Measurements from ENCODE around the gene LY86. TPM values are rescaled to one million over a fixed set of nuclear protein-coding genes. Genes with fewer than 3 reads are reported as not detected.

LY86 gene
- total and polyA plus RNA-seq, 2 donors = 13.4 to 17.1 TPM

GRCh38 chr6:6556161-6556737 is 32.3 kb upstream of the LY86 start:
- Histone ChIP-seq H3K4me1 (ENCODE audit: control insufficient read depth in 2 of 2, insufficient read depth in 2 of 2, low read length in 2 of 2) (peaks cover 0 to 3% of the 10 kb centered on the region in 2 donors), H3K27me3 (ENCODE audit: control insufficient read depth in 2 of 2, insufficient read depth in 1 of 2, low read length in 1 of 2) (no peaks in the 10 kb centered on the region), H3K27ac (ENCODE audit: low read depth in 1 of 2, low read length in 1 of 2) (no peak overlapping the region), H3K9me3 (ENCODE audit: control insufficient read depth in 2 of 2, insufficient read depth in 1 of 2, low read length in 1 of 2) (no peaks in the 10 kb centered on the region), H3K4me3 (ENCODE audit: low read length in 2 of 2) (no peak overlapping the region), H3K36me3 (ENCODE audit: control insufficient read depth in 2 of 2, insufficient read depth in 2 of 2, low read length in 1 of 2) (no peaks in the 10 kb centered on the region)
- DNase-seq (ENCODE audit: low read depth in 6 of 9, low spot score in 9 of 9) = no peak
- 91% methylated on average over 7 of the region's 7 CpGs for WGBS

DNA sequence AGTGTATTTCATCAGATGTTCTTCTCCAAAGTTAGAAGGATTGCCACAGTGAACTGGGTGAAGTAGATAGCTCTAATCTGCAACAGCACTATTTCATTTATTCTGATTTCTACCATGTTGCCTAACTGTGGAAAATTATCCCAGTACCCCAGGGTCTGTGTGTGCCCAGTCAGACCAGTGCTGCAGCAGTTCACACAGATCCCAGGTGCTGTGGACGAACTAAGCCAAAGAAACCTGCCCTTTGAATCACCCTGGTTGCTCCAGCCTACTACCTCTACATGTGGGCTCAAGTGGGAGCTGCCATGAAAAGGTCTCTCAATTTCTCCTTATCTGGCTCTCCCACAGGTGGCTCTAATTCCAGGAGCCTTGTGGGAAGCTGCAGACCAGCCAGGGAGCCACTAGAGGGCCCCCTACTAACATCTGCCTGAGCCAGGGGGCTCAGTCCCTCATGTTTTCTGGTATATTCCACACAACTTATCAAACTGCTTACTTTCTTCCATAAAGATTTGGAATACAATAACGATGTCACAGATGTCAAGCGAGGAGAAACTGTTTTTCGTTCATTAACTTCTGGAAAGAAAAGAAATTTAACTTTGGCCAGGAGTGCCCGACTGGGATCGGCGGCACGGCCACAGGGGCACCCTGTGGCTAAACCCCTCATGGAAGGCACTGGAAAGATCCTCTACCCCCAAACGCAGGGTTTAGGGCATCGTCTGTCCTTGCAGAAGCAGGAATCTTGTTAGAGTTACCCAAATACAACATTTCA is 31.6 kb upstream of the LY86 start:
- DNase-seq (ENCODE audit: low read depth in 6 of 9, low spot score in 9 of 9) = peak in 7 of 9 donors; percentile 27 to 71 (median 50)
- H3K36me3 ChIP-seq (ENCODE audit: control insufficient read depth in 2 of 2, insufficient read depth in 2 of 2, low read length in 1 of 2) = no peaks in the 10 kb centered on the region
- H3K4me3 ChIP-seq (ENCODE audit: low read length in 2 of 2) = no peak overlapping the region
- no peaks in the 10 kb centered on the region for H3K27me3 ChIP-seq (ENCODE audit: control insufficient read depth in 2 of 2, insufficient read depth in 1 of 2, low read length in 1 of 2)
- no peak overlapping the region for H3K27ac ChIP-seq (ENCODE audit: low read depth in 1 of 2, low read length in 1 of 2)
- H3K9me3 ChIP-seq (ENCODE audit: control insufficient read depth in 2 of 2, insufficient read depth in 1 of 2, low read length in 1 of 2) = no peaks in the 10 kb centered on the region
- peaks cover 0 to 3% of the 10 kb centered on the region in 2 donors for H3K4me1 ChIP-seq (ENCODE audit: control insufficient read depth in 2 of 2, insufficient read depth in 2 of 2, low read length in 2 of 2)
- 62% methylated on average over 10 of the region's 10 CpGs for WGBS

- Histone ChIP-seq H3K4me1 (ENCODE audit: control insufficient read depth in 2 of 2, insufficient read depth in 2 of 2, low read length in 2 of 2) (peaks cover 0 to 3% of the 10 kb centered on the region in 2 donors), H3K9me3 (ENCODE audit: control insufficient read depth in 2 of 2, insufficient read depth in 1 of 2, low read length in 1 of 2) (no peaks in the 10 kb centered on the region), H3K36me3 (ENCODE audit: control insufficient read depth in 2 of 2, insufficient read depth in 2 of 2, low read length in 1 of 2) (no peaks in the 10 kb centered on the region), H3K27me3 (ENCODE audit: control insufficient read depth in 2 of 2, insufficient read depth in 1 of 2, low read length in 1 of 2) (no peaks in the 10 kb centered on the region), H3K27ac (ENCODE audit: low read depth in 1 of 2, low read length in 1 of 2) (no peak overlapping the region), H3K4me3 (ENCODE audit: low read length in 2 of 2) (no peak overlapping the region)
- no peak for DNase-seq (ENCODE audit: low read depth in 6 of 9, low spot score in 9 of 9)
- WGBS = 96% methylated on average over 4 of the region's 4 CpGs
These were observed 31.0 kb upstream of the LY86 start for GRCh38 chr6:6557504-6557839.

- H3K9me3 ChIP-seq (ENCODE audit: control insufficient read depth in 2 of 2, insufficient read depth in 1 of 2, low read length in 1 of 2) = no peaks in the 10 kb centered on the region
- no peaks in the 10 kb centered on the region for H3K27me3 ChIP-seq (ENCODE audit: control insufficient read depth in 2 of 2, insufficient read depth in 1 of 2, low read length in 1 of 2)
- no peak overlapping the region for H3K4me3 ChIP-seq (ENCODE audit: low read length in 2 of 2)
- no peaks in the 10 kb centered on the region for H3K36me3 ChIP-seq (ENCODE audit: control insufficient read depth in 2 of 2, insufficient read depth in 2 of 2, low read length in 1 of 2)
- 79% methylated on average over 7 of the region's 7 CpGs for WGBS
- DNase-seq (ENCODE audit: low read depth in 6 of 9, low spot score in 9 of 9) = no peak
- no peak overlapping the region for H3K27ac ChIP-seq (ENCODE audit: low read depth in 1 of 2, low read length in 1 of 2)
- H3K4me1 ChIP-seq (ENCODE audit: control insufficient read depth in 2 of 2, insufficient read depth in 2 of 2, low read length in 2 of 2) = peaks cover 0 to 3% of the 10 kb centered on the region in 2 donors
These were observed 30.6 kb upstream of the LY86 start for GRCh38 chr6:6557886-6558285.

- 95% methylated on average over 6 of the region's 6 CpGs for WGBS
- no peak overlapping the region for H3K27ac ChIP-seq (ENCODE audit: low read depth in 1 of 2, low read length in 1 of 2)
These were observed 28.4 kb upstream of the LY86 start for GRCh38 chr6:6559994-6560570.

DNA sequence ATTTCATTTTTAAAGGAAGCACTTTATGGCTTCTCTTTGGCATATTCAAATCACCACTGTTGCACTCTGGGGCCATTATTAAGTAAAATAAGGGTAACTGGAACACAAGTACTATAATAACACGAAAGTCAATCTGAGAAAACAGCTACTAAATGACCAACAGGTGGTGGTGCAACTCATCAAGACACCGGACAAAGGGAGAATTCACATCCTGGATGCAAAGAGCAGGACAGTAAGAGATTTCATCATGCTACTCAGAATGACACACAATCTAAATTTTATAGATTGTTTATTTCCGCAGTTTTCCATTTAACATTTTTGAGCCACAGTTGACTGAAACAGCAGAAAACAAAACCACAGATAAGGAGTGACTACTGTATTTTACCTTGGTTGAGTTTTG is 27.6 kb upstream of the LY86 start:
- no peak for DNase-seq (ENCODE audit: low read depth in 6 of 9, low spot score in 9 of 9)
- Histone ChIP-seq H3K27me3 (ENCODE audit: control insufficient read depth in 2 of 2, insufficient read depth in 1 of 2, low read length in 1 of 2) (no peaks in the 10 kb centered on the region), H3K27ac (ENCODE audit: low read depth in 1 of 2, low read length in 1 of 2) (no peak overlapping the region), H3K36me3 (ENCODE audit: control insufficient read depth in 2 of 2, insufficient read depth in 2 of 2, low read length in 1 of 2) (no peaks in the 10 kb centered on the region), H3K9me3 (ENCODE audit: control insufficient read depth in 2 of 2, insufficient read depth in 1 of 2, low read length in 1 of 2) (peaks cover 0 to 6% of the 10 kb centered on the region in 2 donors), H3K4me1 (ENCODE audit: control insufficient read depth in 2 of 2, insufficient read depth in 2 of 2, low read length in 2 of 2) (peaks cover 0 to 3% of the 10 kb centered on the region in 2 donors), H3K4me3 (ENCODE audit: low read length in 2 of 2) (no peak overlapping the region)
- 91% methylated on average over 3 of the region's 3 CpGs for WGBS

More at GRCh38 chr6:6559994-6560570, 28.4 kb upstream of the LY86 start:
- H3K4me3 ChIP-seq (ENCODE audit: low read length in 2 of 2) = no peak overlapping the region
- no peaks in the 10 kb centered on the region for H3K36me3 ChIP-seq (ENCODE audit: control insufficient read depth in 2 of 2, insufficient read depth in 2 of 2, low read length in 1 of 2)
- no peaks in the 10 kb centered on the region for H3K27me3 ChIP-seq (ENCODE audit: control insufficient read depth in 2 of 2, insufficient read depth in 1 of 2, low read length in 1 of 2)
- peaks cover 0 to 3% of the 10 kb centered on the region in 2 donors for H3K4me1 ChIP-seq (ENCODE audit: control insufficient read depth in 2 of 2, insufficient read depth in 2 of 2, low read length in 2 of 2)
- no peak for DNase-seq (ENCODE audit: low read depth in 6 of 9, low spot score in 9 of 9)
- peaks cover 0 to 6% of the 10 kb centered on the region in 2 donors for H3K9me3 ChIP-seq (ENCODE audit: control insufficient read depth in 2 of 2, insufficient read depth in 1 of 2, low read length in 1 of 2)

- Histone ChIP-seq H3K4me3 (ENCODE audit: low read length in 2 of 2) (no peak overlapping the region), H3K27me3 (ENCODE audit: control insufficient read depth in 2 of 2, insufficient read depth in 1 of 2, low read length in 1 of 2) (no peaks in the 10 kb centered on the region), H3K36me3 (ENCODE audit: control insufficient read depth in 2 of 2, insufficient read depth in 2 of 2, low read length in 1 of 2) (no peaks in the 10 kb centered on the region), H3K27ac (ENCODE audit: low read depth in 1 of 2, low read length in 1 of 2) (no peak overlapping the region), H3K9me3 (ENCODE audit: control insufficient read depth in 2 of 2, insufficient read depth in 1 of 2, low read length in 1 of 2) (peaks cover 0 to 6% of the 10 kb centered on the region in 2 donors), H3K4me1 (ENCODE audit: control insufficient read depth in 2 of 2, insufficient read depth in 2 of 2, low read length in 2 of 2) (no peaks in the 10 kb centered on the region)
- WGBS = 93% methylated on average over 5 of the region's 5 CpGs
- no peak for DNase-seq (ENCODE audit: low read depth in 6 of 9, low spot score in 9 of 9)
These were observed 24.4 kb upstream of the LY86 start for GRCh38 chr6:6564154-6564553.

DNA sequence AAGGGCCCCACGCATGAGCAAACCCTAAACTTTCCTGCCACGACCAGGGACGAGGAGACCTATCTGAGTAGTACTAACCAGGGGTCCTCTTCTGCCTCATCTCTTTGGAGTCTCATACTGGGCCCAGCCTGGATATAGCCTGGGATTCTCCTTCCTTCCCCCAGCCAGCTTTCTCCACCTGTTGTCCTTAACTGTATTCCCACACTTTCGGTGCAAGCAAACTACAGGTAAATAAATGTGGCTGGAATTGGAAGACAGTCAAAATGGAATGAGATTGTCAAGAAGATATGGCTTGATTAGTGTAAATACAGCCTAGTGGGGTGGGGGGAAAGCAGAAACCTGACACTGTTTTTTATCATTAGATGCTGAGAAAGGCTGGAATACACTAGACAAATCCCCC is 23.5 kb upstream of the LY86 start:
- Histone ChIP-seq H3K4me3 (ENCODE audit: low read length in 2 of 2) (no peak overlapping the region), H3K36me3 (ENCODE audit: control insufficient read depth in 2 of 2, insufficient read depth in 2 of 2, low read length in 1 of 2) (no peaks in the 10 kb centered on the region), H3K9me3 (ENCODE audit: control insufficient read depth in 2 of 2, insufficient read depth in 1 of 2, low read length in 1 of 2) (peaks cover 0 to 6% of the 10 kb centered on the region in 2 donors), H3K27me3 (ENCODE audit: control insufficient read depth in 2 of 2, insufficient read depth in 1 of 2, low read length in 1 of 2) (no peaks in the 10 kb centered on the region), H3K27ac (ENCODE audit: low read depth in 1 of 2, low read length in 1 of 2) (no peak overlapping the region), H3K4me1 (ENCODE audit: control insufficient read depth in 2 of 2, insufficient read depth in 2 of 2, low read length in 2 of 2) (no peaks in the 10 kb centered on the region)
- no peak for DNase-seq (ENCODE audit: low read depth in 6 of 9, low spot score in 9 of 9)
- WGBS = 96% methylated on average over 4 of the region's 4 CpGs

DNA sequence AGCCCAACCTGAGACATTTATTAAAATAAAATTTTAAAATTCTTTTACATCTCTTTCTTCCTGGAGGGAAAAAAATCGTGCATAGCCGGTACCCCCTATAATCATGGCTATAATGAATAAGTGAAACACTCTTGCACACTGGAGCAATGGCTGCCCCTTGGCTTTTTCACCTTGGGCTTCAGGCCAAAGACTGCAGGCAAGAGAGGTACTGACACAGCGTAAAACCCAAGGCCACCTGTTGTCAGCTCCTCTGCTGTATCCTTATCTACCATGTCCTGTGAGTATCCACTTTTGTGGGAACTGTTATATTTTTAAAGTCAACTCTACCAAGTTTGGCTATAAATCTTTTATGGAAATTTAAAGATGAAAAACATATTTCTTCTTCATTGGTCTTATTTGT is 23.0 kb upstream of the LY86 start:
- DNase-seq (ENCODE audit: low read depth in 6 of 9, low spot score in 9 of 9) = no peak
- 95% methylated on average over 3 of the region's 3 CpGs for WGBS
- Histone ChIP-seq H3K27me3 (ENCODE audit: control insufficient read depth in 2 of 2, insufficient read depth in 1 of 2, low read length in 1 of 2) (no peaks in the 10 kb centered on the region), H3K9me3 (ENCODE audit: control insufficient read depth in 2 of 2, insufficient read depth in 1 of 2, low read length in 1 of 2) (peaks cover 0 to 6% of the 10 kb centered on the region in 2 donors), H3K27ac (ENCODE audit: low read depth in 1 of 2, low read length in 1 of 2) (no peak overlapping the region), H3K4me1 (ENCODE audit: control insufficient read depth in 2 of 2, insufficient read depth in 2 of 2, low read length in 2 of 2) (no peaks in the 10 kb centered on the region), H3K4me3 (ENCODE audit: low read length in 2 of 2) (no peak overlapping the region), H3K36me3 (ENCODE audit: control insufficient read depth in 2 of 2, insufficient read depth in 2 of 2, low read length in 1 of 2) (no peaks in the 10 kb centered on the region)

All from thymus (tissue), 11 donors.